ENCODE results near the gene UBE2E3.

Gene UBE2E3

DNA sequence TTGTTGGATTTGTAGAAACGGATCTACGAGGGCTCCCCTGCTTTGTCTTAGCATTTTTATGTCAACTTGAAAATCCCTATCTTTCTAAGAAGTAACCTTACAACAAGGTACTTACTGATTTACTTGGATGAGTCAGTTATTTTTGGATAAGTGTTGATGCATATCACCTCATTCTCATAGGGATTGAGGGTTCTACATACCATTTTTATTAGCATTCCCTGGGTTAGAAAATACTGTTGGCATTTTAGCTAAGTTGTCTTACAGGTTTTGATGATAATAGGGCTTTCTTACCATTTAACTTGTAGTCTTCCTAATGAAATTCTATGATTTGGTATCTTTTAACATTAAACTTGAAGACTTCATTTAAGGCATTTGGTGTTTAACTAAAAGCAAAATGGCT lies 125.2 kb downstream of the UBE2E3 start:
- H3K9ac ChIP-seq (ENCODE audit: low read depth, low read length), result no peak overlapping the region
- DNase-seq (no peak), ATAC-seq (ENCODE audit: insufficient read depth, low read depth) (no peak)
- no peaks in the 10 kb centered on the region for H3K9me3 ChIP-seq (ENCODE audit: insufficient read depth, low read length, severe bottlenecking)
- H4K20me1 ChIP-seq (ENCODE audit: insufficient read depth, low read length), result no peaks in the 10 kb centered on the region
- no peak overlapping the region for H3K4me3 ChIP-seq (ENCODE audit: low read depth in 1 of 2, low read length in 2 of 2)
- H3K36me3 ChIP-seq (ENCODE audit: insufficient read depth, low read length), result no peaks in the 10 kb centered on the region
- TF ChIP-seq, protein P1, sequence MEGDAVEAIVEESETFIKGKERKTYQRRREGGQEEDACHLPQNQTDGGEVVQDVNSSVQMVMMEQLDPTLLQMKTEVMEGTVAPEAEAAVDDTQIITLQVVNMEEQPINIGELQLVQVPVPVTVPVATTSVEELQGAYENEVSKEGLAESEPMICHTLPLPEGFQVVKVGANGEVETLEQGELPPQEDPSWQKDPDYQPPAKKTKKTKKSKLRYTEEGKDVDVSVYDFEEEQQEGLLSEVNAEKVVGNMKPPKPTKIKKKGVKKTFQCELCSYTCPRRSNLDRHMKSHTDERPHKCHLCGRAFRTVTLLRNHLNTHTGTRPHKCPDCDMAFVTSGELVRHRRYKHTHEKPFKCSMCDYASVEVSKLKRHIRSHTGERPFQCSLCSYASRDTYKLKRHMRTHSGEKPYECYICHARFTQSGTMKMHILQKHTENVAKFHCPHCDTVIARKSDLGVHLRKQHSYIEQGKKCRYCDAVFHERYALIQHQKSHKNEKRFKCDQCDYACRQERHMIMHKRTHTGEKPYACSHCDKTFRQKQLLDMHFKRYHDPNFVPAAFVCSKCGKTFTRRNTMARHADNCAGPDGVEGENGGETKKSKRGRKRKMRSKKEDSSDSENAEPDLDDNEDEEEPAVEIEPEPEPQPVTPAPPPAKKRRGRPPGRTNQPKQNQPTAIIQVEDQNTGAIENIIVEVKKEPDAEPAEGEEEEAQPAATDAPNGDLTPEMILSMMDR (IDR thresholded peaks at IDR 0.05; ENCODE audit: borderline replicate concordance, extremely low read depth, low read length, poor library complexity, severe bottlenecking), result no peak
- TF ChIP-seq EZH2 (IDR thresholded peaks at IDR 0.05; ENCODE audit: borderline replicate concordance, low read depth, low read length, severe bottlenecking), result no peak
- H3K4me2 ChIP-seq (ENCODE audit: insufficient read depth, low read length), result no peak overlapping the region
- no peaks in the 10 kb centered on the region for H3K27me3 ChIP-seq (ENCODE audit: insufficient read depth, low read length, poor library complexity)
- H3K27ac ChIP-seq (ENCODE audit: low read length), result no peak overlapping the region; the same call in 1 of the 2 replicates
- H2AFZ ChIP-seq (ENCODE audit: low read depth, low read length), result peak overlapping the region; percentile 18; the same call in 1 of the 2 replicates
- no peaks in the 10 kb centered on the region for H3K79me2 ChIP-seq (ENCODE audit: insufficient read depth, low read length)
- peaks cover 35% of the 10 kb centered on the region for H3K4me1 ChIP-seq (ENCODE audit: insufficient read depth, low read length)

DNA sequence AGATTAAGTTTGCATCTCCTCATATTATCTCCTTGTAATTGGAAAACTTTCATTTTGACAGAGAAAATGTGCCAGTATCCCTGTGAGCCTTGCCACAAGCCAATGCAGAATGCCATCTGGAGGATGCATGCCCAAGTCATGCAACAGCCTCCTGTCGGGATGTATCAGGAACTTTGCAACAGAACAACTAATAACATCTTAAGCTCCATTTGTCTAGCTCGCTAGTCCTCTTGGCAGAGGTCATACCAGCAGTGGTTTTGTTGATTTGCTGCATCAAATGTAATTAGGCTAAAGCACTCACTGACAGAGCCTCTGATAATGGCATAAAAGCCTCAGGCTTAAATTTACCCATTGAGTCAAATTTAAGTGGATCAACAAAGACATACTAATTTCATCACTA lies 125.8 kb downstream of the UBE2E3 start:
- Histone ChIP-seq H3K27ac (ENCODE audit: low read length) (peak overlapping the region; percentile 3; the same call in 1 of the 2 replicates), H3K27me3 (ENCODE audit: insufficient read depth, low read length, poor library complexity) (no peaks in the 10 kb centered on the region), H3K9ac (ENCODE audit: low read depth, low read length) (no peak overlapping the region), H3K9me3 (ENCODE audit: insufficient read depth, low read length, severe bottlenecking) (no peaks in the 10 kb centered on the region), H3K4me3 (ENCODE audit: low read depth in 1 of 2, low read length in 2 of 2) (no peak overlapping the region), H3K4me2 (ENCODE audit: insufficient read depth, low read length) (no peak overlapping the region), H4K20me1 (ENCODE audit: insufficient read depth, low read length) (no peaks in the 10 kb centered on the region), H3K4me1 (ENCODE audit: insufficient read depth, low read length) (peaks cover 35% of the 10 kb centered on the region), H3K36me3 (ENCODE audit: insufficient read depth, low read length) (no peaks in the 10 kb centered on the region), H3K79me2 (ENCODE audit: insufficient read depth, low read length) (no peaks in the 10 kb centered on the region), H2AFZ (ENCODE audit: low read depth, low read length) (no peak overlapping the region)
- TF ChIP-seq, protein P1 (IDR thresholded peaks at IDR 0.05; ENCODE audit: borderline replicate concordance, extremely low read depth, low read length, poor library complexity, severe bottlenecking), result no peak
- no peak for TF ChIP-seq EZH2 (IDR thresholded peaks at IDR 0.05; ENCODE audit: borderline replicate concordance, low read depth, low read length, severe bottlenecking)
- ATAC-seq (ENCODE audit: insufficient read depth, low read depth), result no peak
- no peak for DNase-seq

DNA sequence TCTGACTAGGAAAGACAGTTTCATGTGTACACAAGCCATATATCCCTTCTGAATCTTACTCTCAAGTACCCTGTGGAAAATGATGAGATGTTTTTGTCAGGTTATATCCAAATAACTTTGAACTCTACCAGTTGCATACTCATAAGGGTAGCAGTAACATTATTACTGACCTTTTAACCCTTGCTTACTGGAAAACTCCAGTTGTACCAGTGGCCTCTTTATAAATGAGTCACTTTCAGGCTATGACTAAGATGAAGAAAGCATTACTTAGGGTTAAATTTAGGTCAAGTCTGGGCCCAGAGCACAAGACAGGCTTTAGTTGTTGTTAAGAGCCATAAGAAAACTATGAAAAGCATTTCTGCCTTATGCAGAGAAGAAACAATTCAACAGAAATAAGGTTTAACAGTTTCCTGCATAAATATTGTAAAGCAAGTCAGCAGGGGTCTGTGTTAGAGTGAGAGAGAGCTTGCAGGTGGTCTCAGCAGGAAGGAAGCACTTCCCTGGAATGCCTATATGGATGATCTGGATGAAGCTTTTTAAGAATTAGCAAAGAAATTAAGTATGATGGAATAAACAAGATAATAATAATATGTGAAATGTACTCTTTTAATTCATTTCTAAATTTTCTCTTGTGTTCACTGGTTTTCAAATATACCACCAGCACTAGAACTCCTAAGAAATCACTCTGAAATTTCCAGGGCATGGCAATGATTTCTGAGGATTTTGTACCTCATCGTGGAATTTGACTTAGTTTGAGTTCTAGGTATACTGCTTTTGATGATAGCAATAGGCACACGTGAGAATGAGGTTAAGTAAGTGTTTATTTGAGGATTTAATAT lies 126.6 kb downstream of the UBE2E3 start:
- no peaks in the 10 kb centered on the region for H3K27me3 ChIP-seq (ENCODE audit: insufficient read depth, low read length, poor library complexity)
- DNase-seq, result no peak
- TF ChIP-seq, protein P1 (IDR thresholded peaks at IDR 0.05; ENCODE audit: borderline replicate concordance, extremely low read depth, low read length, poor library complexity, severe bottlenecking), result no peak
- no peak for TF ChIP-seq EZH2 (IDR thresholded peaks at IDR 0.05; ENCODE audit: borderline replicate concordance, low read depth, low read length, severe bottlenecking)
- peak; percentile 62 for ATAC-seq (ENCODE audit: insufficient read depth, low read depth)
- no peaks in the 10 kb centered on the region for H4K20me1 ChIP-seq (ENCODE audit: insufficient read depth, low read length)
- 0 out of 2 replicates have a peak overlapping the region, but pooled peaks have one; percentile 17 for H3K9ac ChIP-seq (ENCODE audit: low read depth, low read length)
- peaks cover 35% of the 10 kb centered on the region for H3K4me1 ChIP-seq (ENCODE audit: insufficient read depth, low read length)
- peak overlapping the region; percentile 72 for H3K27ac ChIP-seq (ENCODE audit: low read length)
- no peaks in the 10 kb centered on the region for H3K36me3 ChIP-seq (ENCODE audit: insufficient read depth, low read length)
- 0 out of 2 replicates have a peak overlapping the region, but pooled peaks have one; percentile 9 for H3K4me2 ChIP-seq (ENCODE audit: insufficient read depth, low read length)
- no peaks in the 10 kb centered on the region for H3K9me3 ChIP-seq (ENCODE audit: insufficient read depth, low read length, severe bottlenecking)
- no peak overlapping the region for H3K4me3 ChIP-seq (ENCODE audit: low read depth in 1 of 2, low read length in 2 of 2)
- no peaks in the 10 kb centered on the region for H3K79me2 ChIP-seq (ENCODE audit: insufficient read depth, low read length)
- H2AFZ ChIP-seq (ENCODE audit: low read depth, low read length), result peak overlapping the region; percentile 52
